Activated CD8-positive, alpha-beta memory T cell treated with anti-CD3 and anti-CD28 coated beads for 1 hour (primary cell): ENCODE measurements around the gene PPP2R5E.
"Not testable (repeated sequence)": the region's sequence is repeated elsewhere in the genome, so short reads cannot be mapped to it uniquely, and the experiment has no call there.

ENCODE experiments used
- DNase-seq, 2 donors: peaks; one replicate each; pipeline ENCODE4 v3.0.0-alpha.2; 2020; ENCODE audit warnings: low read depth in 1 of 2; ENCODE audit errors: extremely low read depth in 1 of 2

PPP2R5E gene

DNA sequence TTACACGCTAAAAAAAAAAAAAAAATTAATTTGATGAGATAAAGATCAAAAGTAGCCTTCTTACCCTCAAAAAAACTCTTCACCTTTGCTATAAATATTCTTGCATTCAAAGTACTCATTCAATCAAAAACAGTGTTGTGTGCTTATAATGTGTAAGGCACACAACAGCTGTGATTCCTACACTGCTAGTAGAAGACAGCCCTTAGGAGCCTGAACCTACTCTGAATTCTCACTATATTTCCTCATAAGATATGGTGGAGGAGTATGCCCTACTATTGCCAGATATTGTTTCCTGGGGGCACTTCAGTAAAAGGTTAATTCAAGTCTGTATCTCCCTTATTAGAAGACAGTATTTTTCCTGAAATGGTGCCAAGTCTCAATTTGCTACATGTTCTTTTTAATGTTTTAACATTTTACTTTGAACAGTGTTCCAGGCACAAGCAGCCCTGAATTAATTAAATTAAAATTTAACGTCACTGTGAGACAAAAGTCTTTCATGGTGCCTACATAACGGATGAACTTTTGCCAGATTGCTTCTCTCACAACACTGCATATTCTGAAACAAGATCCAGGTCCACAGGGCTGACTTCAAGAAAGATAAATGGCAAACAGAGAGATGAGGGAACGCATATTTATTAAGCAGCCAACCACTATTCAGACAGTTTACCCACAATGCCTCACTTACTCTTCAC lies 19.3 kb downstream of the PPP2R5E start:
- DNase-seq: no peak

DNA sequence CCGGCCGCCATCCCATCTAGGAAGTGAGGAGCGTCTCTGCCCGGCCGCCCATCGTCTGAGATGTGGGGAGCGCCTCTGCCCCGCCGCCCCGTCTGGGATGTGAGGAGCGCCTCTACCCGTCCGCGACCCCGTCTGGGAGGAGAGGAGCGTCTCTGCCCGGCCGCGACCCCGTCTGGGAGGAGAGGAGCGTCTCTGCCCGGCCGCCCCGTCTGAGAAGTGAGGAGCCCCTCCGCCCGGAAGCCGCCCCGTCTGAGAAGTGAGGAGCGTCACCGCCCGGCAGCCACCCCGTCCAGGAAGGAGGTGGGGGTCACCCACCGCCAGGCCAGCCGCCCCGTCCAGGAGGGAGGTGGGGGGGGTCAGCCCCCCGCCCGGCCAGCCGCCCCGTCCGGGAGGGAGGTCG lies 20.7 kb downstream of the PPP2R5E start:
- DNase-seq: not testable (repeated sequence)

DNA sequence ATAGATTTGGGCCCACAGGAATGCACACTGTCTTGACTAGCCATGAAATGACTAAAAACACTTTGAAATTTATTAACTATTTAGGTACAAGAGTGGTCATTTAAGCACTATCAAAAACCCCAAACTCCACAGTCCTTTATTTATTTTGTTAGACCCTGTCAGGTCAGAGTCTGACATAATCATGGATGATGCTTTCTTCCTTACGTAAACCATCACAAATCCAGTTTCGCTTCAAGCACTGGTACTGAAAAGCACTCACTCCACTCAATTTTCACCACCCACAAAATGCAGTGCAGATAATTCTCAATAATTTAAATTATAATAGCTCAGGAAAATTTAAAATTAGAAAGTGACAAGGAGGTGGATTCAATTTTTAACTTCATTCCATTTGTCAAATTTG lies 25.8 kb downstream of the PPP2R5E start:
- DNase-seq: no peak

DNA sequence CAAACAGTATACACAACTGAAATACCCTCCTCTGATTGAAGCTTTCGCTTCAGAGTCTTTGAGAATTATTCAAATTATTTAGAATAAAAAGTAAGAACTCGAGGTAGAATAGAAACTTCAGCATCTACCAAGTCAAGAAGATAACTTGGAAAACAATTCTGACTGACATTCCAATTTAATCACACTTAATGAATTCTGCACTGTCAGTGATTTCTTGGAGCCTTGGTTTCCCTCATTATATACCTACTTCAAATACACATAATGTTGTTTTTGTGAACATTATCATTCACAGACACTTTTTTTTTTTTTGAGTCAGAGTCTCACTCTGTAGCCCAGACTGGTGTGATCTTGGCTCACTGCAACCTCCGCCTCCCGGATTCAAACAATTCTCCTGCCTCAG lies 27.9 kb downstream of the PPP2R5E start:
- no peak for DNase-seq

DNA sequence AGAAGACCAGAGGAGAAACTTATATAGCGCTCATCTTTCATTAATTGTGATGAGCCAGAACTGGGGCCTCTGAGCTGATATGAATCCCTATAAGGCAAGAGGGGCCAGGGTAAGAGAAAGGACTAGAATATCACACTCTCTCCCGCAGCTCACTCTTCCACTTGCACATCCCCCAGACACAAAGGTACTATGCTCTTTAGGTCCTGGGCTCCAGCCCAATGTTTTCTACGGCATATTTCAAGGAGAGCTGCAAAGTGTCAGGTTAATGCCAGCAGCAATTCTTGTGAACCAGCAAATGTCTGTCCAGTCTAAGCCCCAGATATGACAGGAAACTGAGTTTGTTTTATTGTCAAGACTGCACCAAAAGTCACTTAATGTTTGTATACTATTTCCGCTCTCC lies 29.4 kb downstream of the PPP2R5E start:
- DNase-seq: no peak

DNA sequence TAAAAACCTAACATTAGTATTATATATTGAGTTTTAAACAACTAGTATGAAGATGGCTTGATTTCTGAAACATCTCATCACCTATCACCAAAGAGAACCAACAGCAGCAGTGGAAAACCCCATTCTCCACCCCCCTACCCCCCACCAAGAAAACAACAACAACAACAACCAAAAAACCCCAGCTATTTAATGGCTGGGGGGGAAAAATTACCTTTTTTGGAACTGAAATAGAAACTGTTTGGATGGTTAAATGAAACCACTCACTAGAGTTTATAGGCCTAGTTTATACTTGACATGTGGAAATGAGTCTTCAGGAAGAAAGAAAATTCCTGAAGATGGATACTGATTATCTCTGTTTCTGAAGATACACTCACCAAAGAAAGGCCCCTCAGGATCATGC lies 30.3 kb downstream of the PPP2R5E start:
- DNase-seq: no peak

DNA sequence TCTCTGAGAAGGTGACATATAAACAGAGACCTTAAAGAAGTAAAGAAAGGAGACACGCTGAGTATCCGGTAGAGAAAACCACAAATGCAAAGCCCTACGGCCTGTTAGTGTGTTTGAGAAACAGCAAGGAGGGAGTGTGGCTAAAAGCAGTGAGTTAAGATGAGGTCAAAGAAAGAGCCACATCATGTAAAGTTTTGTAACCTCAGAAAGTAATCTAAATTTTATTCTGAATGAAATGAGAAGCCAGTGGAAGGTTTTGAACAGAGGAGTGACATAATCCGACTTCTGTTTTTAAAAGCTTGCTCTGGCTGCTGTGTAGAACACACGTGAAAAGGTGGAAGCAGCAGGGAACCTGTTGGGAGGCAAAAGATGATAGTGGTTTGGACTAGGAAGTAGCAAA lies 32.6 kb downstream of the PPP2R5E start:
- no peak for DNase-seq

DNA sequence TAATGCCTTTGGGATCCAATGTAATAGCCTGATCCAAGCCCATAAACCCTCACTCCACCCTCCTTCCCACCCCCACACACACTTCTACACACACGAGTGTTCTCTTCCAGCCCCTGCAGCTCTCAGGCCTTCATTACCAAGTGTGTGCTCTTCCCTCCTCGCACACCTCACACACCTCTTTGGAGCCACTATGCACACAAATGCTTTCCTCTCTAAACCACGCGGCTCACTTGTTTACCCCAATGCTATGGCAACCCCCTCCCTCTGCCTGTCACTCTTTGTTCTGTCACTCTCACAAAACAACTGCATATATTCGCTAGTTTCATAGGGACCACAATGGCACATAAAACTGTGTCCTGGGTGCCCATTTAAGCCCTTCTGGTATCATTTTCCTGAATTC lies 35.1 kb downstream of the PPP2R5E start:
- DNase-seq: no peak

DNA sequence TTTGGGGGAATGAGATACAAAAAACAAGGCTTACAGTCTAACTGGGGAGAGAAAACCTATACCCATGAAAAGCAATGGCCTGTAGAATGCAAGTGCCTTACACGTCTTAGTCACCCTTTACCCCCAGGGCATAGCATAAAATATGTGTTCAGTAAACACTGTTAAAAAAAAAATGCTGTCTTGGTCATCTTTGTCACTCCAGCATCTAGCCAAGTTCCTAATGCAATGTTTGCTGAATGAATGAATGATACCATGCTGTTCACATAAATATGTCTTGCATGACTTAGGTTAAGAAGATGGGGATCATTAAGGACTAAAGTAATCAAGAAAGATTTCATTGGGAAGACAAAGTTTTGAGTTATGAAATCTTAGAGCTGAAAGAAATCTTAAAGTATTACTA lies 38.5 kb downstream of the PPP2R5E start:
- DNase-seq: no peak

DNA sequence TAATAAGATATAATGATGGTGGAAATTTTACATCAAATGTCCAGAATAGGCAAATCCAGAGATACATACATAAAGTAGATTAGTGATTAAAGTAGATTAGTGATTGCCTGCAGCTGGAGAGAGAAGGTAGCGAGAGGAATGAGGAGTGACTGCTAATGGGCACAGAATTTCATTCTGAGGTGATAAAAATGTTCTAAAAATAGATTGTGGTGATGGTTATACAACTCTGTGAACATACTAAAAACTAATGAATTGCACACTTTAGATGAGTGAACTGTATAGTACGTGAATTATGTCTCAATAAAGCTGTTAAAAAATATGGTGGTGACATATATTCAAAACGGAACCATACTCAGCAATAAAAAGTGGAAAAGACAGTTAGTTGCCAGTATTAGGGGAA lies 41.7 kb downstream of the PPP2R5E start:
- DNase-seq: no peak

DNA sequence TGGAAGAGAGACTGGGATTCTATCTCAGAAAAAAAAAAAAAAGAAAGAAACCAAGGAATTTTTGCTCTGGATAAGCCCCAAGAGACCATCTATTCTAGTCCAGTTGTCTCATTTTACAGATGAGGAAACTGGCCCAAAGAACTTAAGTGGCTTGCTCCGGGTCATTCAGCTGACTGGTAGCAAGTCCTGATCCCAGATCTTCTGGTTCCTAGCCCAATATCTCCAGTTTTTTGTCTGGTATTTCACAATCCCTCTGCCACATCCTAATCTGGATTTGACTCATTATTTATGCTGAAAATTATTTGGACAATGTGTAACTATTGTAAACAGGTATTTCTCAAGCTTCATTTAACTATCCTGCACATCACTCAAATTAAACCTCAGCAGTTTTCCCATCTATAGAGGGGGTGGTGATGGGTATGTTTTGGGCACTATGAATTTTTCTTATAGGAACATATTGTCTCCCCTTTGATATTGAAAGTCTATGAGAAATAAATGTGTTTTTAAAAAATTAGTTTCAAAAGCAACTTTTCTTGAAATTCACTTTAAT lies 43.4 kb downstream of the PPP2R5E start:
- no peak for DNase-seq

DNA sequence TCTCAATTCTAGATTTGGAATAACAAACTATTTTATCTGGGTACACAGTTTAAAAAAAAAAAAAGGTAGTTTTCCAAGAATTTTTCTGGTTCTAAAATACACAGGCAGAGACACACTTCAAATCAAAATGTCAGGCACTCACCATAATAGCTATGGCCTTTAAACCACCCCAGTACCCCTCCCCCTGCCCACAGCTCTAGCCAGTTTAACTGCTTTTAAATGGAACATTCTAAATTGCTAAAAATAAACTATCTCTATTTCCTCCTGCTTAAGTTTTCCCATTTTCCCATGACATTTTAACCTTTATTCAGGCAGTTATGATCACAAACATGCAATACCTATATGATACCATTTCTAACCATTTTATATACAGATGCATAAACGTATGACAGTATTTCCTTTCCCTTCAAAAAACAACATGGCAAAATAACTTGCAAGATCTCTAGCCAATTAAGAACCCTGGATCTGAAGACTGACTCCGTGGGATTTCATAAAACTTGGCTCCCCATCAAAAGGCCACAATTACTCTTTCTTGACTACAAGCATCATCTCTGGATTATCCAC lies 46.3 kb downstream of the PPP2R5E start:
- DNase-seq: no peak

DNA sequence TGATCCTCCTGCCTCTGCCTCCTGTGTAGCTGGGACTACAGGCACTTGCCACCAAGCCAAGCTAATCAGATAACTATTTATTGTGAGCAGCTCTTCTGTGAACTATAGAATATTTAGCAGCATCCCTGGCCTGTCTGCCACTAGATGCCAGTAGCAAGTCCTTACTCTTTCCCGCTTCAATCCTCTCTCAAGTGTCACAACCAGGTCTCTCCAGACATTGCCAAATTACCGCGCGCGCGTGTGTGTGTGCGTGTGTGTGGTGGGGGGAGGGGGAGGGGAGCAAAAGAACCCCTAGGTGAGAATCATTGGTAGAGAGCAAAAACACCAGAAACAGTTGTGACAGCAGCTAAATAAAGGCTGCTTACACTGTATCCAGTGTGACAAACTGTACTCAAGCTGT lies 49.9 kb downstream of the PPP2R5E start:
- no peak for DNase-seq

DNA sequence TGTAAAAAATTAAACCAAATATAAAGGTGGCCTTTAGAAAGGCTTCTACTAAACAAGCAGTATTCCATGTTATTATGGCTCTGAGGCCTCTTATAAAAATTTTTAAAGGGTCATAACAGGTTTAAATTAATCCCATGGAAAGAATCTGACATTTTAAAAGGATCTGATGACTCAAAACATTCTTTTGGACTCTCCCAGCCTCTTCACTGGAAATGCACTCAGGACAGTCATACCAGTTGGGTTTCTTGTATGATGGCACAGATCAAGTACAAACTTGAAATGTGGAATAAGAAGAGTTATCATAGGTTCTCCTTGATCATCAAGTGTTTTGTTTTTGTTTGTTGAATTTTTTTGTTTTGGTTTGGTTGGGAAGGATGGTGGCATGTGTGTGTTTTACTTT lies 50.8 kb downstream of the PPP2R5E start:
- no peak for DNase-seq

DNA sequence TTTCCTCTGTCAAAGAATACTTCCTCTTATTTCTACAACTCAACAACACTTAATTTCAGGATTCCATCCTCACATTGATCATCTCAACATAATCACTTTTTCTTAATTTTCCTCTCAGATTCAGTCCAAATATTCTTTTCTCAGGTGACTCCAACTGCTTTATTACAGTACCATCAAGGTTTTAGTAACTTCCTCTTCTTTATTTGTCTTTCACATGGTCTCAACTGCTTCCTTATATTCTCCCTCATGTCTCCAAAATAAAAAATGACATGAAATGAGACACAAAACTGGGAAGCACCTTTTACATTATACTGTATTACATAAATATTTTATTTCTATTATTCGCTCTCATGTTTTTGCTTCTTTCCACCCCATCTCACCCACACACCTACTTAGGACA lies 55.5 kb downstream of the PPP2R5E start:
- DNase-seq: no peak

DNA sequence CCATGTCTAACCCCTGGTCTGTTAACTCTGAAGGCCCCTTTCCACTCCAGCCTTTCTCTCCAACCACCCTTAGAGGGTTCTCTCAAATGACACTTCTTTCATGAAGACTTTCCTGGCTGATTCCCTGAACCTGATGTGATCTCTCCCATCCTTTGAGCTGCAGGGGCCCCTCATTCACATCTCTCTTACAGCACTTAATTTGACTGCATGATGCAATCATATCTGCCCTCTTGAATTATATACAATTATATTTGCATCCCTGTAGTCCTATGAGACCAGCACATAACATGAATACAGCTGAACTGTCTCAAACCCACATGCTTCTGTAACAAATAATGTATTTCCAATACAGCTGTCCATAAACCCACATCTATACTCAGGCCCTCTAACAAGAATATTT lies 56.4 kb downstream of the PPP2R5E start:
- no peak for DNase-seq

DNA sequence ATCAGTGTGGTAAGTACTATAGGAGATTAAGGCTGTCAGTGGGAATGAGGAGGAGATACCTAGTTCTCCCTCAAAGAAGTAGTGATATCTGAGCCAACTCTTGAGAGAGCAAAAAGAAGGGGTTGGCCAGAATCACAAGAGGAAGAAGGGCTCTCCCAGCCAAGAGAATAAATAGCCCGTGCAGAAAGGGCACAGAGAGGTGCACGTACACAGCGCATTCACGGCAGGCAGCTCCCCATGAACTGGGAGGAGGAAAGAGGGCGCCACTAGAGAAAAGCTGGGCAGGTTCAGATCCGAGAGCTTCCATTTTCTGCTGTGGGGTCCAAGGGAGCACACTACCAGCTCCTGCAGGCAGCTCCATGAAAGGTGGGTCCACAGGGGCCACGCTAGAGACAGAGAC lies 59.9 kb downstream of the PPP2R5E start:
- DNase-seq: no peak

DNA sequence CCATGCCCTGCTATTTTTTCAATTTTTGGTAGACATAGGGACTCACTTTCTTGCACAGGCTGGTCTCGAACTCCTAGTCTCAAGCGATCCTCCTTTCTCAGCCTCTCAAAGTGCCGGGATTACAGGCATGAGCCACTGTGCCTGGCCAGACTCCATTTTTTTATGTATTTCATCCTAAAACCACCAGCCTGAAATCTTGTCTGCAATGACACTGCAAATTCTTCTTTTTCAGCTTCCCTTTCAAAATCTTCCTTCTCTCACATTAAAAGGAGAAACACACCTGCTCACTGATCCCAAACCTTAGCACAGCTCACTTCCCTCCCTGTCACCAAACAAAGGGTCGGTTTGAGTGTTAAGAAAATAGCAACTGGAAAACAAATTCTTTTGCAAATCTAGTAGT lies 62.6 kb downstream of the PPP2R5E start:
- no peak for DNase-seq

DNA sequence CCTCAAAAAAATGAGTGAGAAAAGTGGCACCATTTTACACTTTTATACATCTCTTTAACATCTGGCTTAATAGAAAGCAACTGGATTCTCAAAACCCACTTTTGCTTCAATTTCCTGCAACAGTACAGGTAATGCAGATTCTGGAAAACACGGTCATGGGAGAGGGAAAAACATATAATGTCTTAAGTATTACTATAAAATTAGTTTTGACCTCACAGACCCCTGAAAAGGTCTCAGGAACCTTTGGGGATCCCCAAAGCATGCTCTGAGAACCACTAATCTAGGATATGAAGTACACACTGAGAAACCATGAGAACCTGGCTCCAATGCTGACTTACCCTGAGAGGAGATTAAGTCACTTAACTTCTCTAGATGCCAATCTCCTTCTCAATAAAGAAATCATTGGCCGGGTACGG lies 64.7 kb downstream of the PPP2R5E start:
- no peak for DNase-seq

DNA sequence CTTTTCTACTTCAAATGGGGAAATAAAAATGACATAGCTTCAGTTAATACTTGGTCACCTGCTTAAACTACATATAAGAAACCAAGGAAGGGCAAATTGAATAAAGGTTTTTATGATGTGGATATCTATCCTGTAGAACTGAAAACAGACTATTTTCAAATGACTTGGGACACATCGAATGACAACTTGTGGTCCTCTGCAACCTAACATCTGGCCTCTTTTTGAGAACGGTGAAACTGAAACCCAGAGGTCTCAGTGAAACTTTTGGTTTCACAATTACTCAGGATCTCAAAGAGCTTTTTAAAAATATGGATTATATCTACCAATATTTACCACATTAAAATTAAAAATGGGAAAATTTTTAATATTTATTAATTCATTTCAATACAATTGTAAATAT lies 65.2 kb downstream of the PPP2R5E start:
- no peak for DNase-seq

DNA sequence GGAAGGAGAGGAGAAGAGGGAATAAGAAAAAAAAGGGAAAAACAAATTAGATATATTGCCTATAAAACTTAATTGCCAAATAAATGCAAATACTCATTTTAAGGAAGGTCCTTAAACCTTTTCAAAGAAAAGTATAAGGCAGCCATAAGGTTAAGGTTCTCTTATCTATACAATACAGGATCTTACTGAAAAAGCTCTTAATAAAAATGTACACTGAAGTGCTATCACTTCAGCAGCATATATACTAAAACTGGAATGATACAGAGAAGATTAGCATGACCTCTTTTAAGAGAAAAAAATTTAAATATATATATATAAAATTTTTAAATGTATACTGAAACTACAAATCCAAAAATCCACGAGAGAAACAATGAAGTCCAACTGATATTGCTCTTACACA lies 65.6 kb downstream of the PPP2R5E start:
- no peak for DNase-seq

DNA sequence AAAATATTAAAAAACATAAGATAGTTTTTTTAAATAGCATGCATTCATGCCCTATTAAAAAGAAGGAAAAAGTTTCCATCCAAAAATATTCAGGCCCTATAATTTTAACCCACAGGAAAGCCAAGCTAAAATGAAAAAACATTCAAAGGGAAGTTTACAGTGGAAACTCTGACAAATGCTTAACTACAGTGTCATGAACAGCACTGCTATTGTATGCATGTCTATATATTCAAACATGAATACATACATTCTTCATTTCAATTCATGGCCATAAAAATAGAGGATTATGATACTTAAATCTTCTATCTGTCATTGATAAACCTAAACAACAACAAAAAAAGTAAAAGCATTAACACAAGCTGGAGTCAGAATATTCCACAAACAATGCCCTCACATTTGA lies 67.4 kb downstream of the PPP2R5E start:
- DNase-seq: no peak

DNA sequence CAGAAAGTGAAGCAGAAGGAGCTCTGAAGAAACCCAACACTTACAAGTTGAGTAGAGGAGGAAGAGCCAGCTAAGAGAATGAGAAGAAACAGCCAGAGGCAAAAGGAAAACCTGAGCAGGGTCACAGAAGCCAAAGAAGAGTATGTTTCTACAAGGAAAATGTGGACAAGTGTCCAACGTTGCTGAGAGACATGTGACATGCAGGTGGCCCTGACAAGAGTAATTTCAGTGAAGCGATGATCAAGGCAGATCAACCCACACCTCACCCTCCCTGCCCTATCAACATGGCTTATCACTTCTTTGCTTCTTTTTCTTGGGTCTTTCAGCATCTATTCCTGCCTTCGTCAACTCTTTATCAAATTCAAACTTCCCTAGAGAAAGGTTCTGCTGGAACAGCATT lies 68.3 kb downstream of the PPP2R5E start:
- no peak for DNase-seq
